B cell (primary cell): ENCODE measurements around the gene ADPRS. TPM values are rescaled to one million over a fixed set of nuclear protein-coding genes. Genes with fewer than 3 reads are reported as not detected.

Experiments used
- ATAC-seq: fragments of 200-7000 bp; cut with Tn5 transposase; one replicate; pipeline ENCODE4 v1.10.0; 2021; ENCODE audit warnings: low read depth, mild to moderate bottlenecking, moderate number of reproducible peaks, moderate library complexity
- CTCF ChIA-PET: fragments of 350-600 bp; sonication (Branson Sonifier 250); formaldehyde crosslinking; loops from one replicate; lab custom pipeline; 2021; ENCODE audit warnings: antibody characterized with exemption, inconsistent platforms; lab: Charles Lee
- POLR2A ChIA-PET: fragments of 350-600 bp; sonication (Branson Sonifier 250); formaldehyde crosslinking; loops from one replicate; lab custom pipeline; 2021; ENCODE audit warnings: antibody characterized with exemption; lab: Charles Lee
- DNase-seq: peaks from one replicate; pipeline ENCODE4 v3.0.0; 2013
- H2AFZ ChIP-seq: 2 replicates; pipeline ENCODE4 v1.6.1; 2012; ENCODE audit warnings: mild to moderate bottlenecking, low read depth, low read length; ENCODE audit not compliant: insufficient read depth, poor library complexity, severe bottlenecking
- H3K27ac ChIP-seq, 2 donors: 1 replicate in 1 of 2; 2 replicates in 1 of 2; pipeline ENCODE4 v1.5.1; 2012 to 2013; ENCODE audit warnings: low read length in 2 of 2, mild to moderate bottlenecking in 2 of 2, moderate library complexity in 1 of 2
- H3K27me3 ChIP-seq, 4 experiments: fragments of 200-600 bp in 1 of 4; sonication (generic) in 1 of 4; replicated peaks in 1 of 4; 1 replicate in 2 of 4; 2 replicates in 2 of 4; pipeline versions ENCODE4 v1.6.1 to v1.7.0; 2013 to 2016; ENCODE audit warnings: low read length in 3 of 4, mild to moderate bottlenecking in 2 of 4, mixed read lengths in 1 of 4, moderate library complexity in 1 of 4; ENCODE audit not compliant: insufficient read depth in 4 of 4, control insufficient read depth in 3 of 4; ENCODE audit errors: control extremely low read depth in 1 of 4
- H3K36me3 ChIP-seq, 2 experiments: replicated peaks in 1 of 2; 1 replicate in 1 of 2; 2 replicates in 1 of 2; pipeline versions ENCODE4 v1.6.1 to v1.7.1; 2013; ENCODE audit warnings: low read length in 1 of 2; ENCODE audit not compliant: insufficient read depth in 2 of 2, control insufficient read depth in 1 of 2; ENCODE audit errors: control extremely low read depth in 1 of 2, extremely low read depth in 1 of 2
- H3K4me1 ChIP-seq, 2 donors: fragments of 200-600 bp in 1 of 2; sonication (generic) in 1 of 2; 1 replicate in 1 of 2; 2 replicates in 1 of 2; pipeline versions ENCODE4 v1.5.1 to v1.6.1; 2013 to 2017; ENCODE audit warnings: low read length in 2 of 2; ENCODE audit not compliant: control insufficient read depth in 2 of 2, insufficient read depth in 2 of 2
- H3K4me2 ChIP-seq: replicated peaks from 2 replicates; pipeline ENCODE3; 2012; ENCODE audit warnings: mild to moderate bottlenecking, low read depth, low read length; ENCODE audit not compliant: poor library complexity, severe bottlenecking
- H3K4me3 ChIP-seq, 5 experiments: fragments of 200-600 bp in 1 of 5; sonication (generic) in 1 of 5; 1 replicate in 3 of 5; 2 replicates in 2 of 5; pipeline versions ENCODE4 v1.5.1 to v1.7.0; 2011 to 2016; ENCODE audit warnings: low read length in 4 of 5, mild to moderate bottlenecking in 4 of 5, low read depth in 2 of 5, control low read depth in 1 of 5, moderate library complexity in 1 of 5; ENCODE audit not compliant: insufficient read depth in 1 of 5; ENCODE audit errors: control extremely low read depth in 1 of 5, extremely low read depth in 1 of 5
- H3K79me2 ChIP-seq: fragments of 200-600 bp; sonication (generic); one replicate; pipeline ENCODE4 v1.6.0; 2016; ENCODE audit warnings: low read length; ENCODE audit not compliant: control insufficient read depth, insufficient read depth
- H3K9ac ChIP-seq: fragments of 200-600 bp; sonication (generic); 2 replicates; pipeline ENCODE4 v1.6.1; 2017; ENCODE audit warnings: mild to moderate bottlenecking, low read length, moderate library complexity
- H3K9me3 ChIP-seq, 3 donors: one replicate each; pipeline versions ENCODE4 v1.6.1 to v1.7.1; 2013; ENCODE audit warnings: low read length in 2 of 3; ENCODE audit not compliant: control insufficient read depth in 2 of 3, insufficient read depth in 1 of 3; ENCODE audit errors: control extremely low read depth in 1 of 3
- H4K20me1 ChIP-seq: 2 replicates; pipeline ENCODE4 v1.6.0; 2012; ENCODE audit warnings: mild to moderate bottlenecking, low read length; ENCODE audit not compliant: insufficient read depth, control insufficient read depth, poor library complexity, severe bottlenecking
- H3K27ac Mint-ChIP-seq: one replicate; pipeline ENCODE4 v1.8.0; 2021; ENCODE audit warnings: mixed read lengths
- H3K27me3 Mint-ChIP-seq: one replicate; pipeline ENCODE4 v1.8.0; 2021; ENCODE audit warnings: mixed read lengths
- H3K4me1 Mint-ChIP-seq: one replicate; pipeline ENCODE4 v1.8.0; 2021; ENCODE audit warnings: mixed read lengths
- H3K4me3 Mint-ChIP-seq: one replicate; pipeline ENCODE4 v1.8.0; 2021; ENCODE audit warnings: mixed read lengths
- H3K9me3 Mint-ChIP-seq: one replicate; pipeline ENCODE4 v1.8.0; 2022; ENCODE audit warnings: mixed read lengths; ENCODE audit not compliant: insufficient read depth
- CTCF ChIP-seq: fragments of 200-600 bp; IDR thresholded peaks from one replicate; pipeline ENCODE4 v1.8.0; 2022; ENCODE audit warnings: antibody characterized with exemption, mild to moderate bottlenecking
- EZH2 ChIP-seq: IDR thresholded peaks from 2 replicates; pipeline ENCODE4 v1.6.1; 2012; ENCODE audit warnings: borderline replicate concordance, low read depth, mild to moderate bottlenecking, moderate library complexity, low read length; ENCODE audit not compliant: insufficient read depth, poor library complexity, severe bottlenecking
- WGBS: methylation state at CpG from one replicate; pipeline ENCODE4 v1.1.5; 2013; ENCODE audit warnings: missing lambda C conversion rate; ENCODE audit not compliant: insufficient coverage; 5-methylcytosine and 5-hydroxymethylcytosine counted together
- intact Hi-C: fragments of 100-400 bp; cut with micrococcal nuclease; formaldehyde crosslinking; loops from one replicate; pipeline ENCODE4 v1.10.0; 2022
- polyA plus RNA-seq: library from polyadenylated mRNA; depleted of rRNA; stranded (reverse); fragments of >200 nt; gene quantifications from 2 replicates; pipeline ENCODE4 v1.2.3, GENCODE V29; 2012
- total RNA-seq, 2 donors: library from RNA; stranded (reverse); fragments of 120-200 nt in 1 of 2; gene quantifications; 1 replicate in 1 of 2; 2 replicates in 1 of 2; pipeline versions ENCODE4 v1.2.3 to v1.2.4, GENCODE V29; 2013 to 2022

Gene ADPRS
- total and polyA plus RNA-seq, 2 donors (not counting 1 experiment from before 2014, with no cell fraction given): 15.0 to 20.9 TPM

GRCh38 chr1:36083635-36084496 lies 4.8 kb upstream of the ADPRS start, which contains the start of gene TEKT2:
Gene TEKT2 (plus strand): TSS chr1:36084094. CDS start chr1:36084922, 828 bp downstream.
- peaks cover 0 to 25% (median 12%) of the 10 kb centered on the region in 4 experiments for H3K27me3 ChIP-seq
- peak within 1 kb of the TSS; percentile 38 for H3K9ac ChIP-seq
- no peak for ATAC-seq
- H3K27ac Mint-ChIP-seq: no peak within 1 kb of the TSS
- peaks cover 16 to 21% of the 10 kb centered on the region in 2 donors for H3K4me1 ChIP-seq
- H3K79me2 ChIP-seq: peaks cover 10% of the 10 kb centered on the region
- WGBS: 21% methylated on average over 37 of the region's 59 CpGs
- intact Hi-C loops: no loop called here
- peak within 1 kb of the TSS; percentile 32 for H3K4me3 Mint-ChIP-seq
- peaks cover 0 to 3% (median 0%) of the 10 kb centered on the region in 3 donors for H3K9me3 ChIP-seq
- ChIA-PET CTCF (no interaction called here), POLR2A (no interaction called here)
- H3K4me2 ChIP-seq: peak within 1 kb of the TSS; percentile 74
- TF ChIP-seq EZH2: no peak
- TF ChIP-seq CTCF: no peak
- peaks cover 32% of the 10 kb centered on the region for H3K27me3 Mint-ChIP-seq
- DNase-seq: peak; percentile 65
- peak within 1 kb of the TSS in 3 of 5 experiments; percentile 25 to 51 (median 25) for H3K4me3 ChIP-seq
- peaks cover 5% of the 10 kb centered on the region for H3K4me1 Mint-ChIP-seq
- no peak within 1 kb of the TSS for H3K27ac ChIP-seq
- H3K9me3 Mint-ChIP-seq: no peaks in the 10 kb centered on the region
- no peaks in the 10 kb centered on the region for H4K20me1 ChIP-seq
- peak within 1 kb of the TSS; percentile 62 for H2AFZ ChIP-seq
- no peaks in the 10 kb centered on the region for H3K36me3 ChIP-seq
